GM11168 (cell line): ENCODE data around the gene VDAC2.
"Not testable (repeated sequence)": the region's sequence is repeated elsewhere in the genome, so short reads cannot be mapped to it uniquely, and the experiment has no call there.

Experiments
- in situ Hi-C: fragments of 300-500 bp; cut with MboI; formaldehyde crosslinking; loops from one replicate; pipeline ENCODE4 v1.12.0; 2022; ENCODE audit warnings: low sequenced_read_pairs; ENCODE audit not compliant: unreplicated experiment

Gene VDAC2, protein sequence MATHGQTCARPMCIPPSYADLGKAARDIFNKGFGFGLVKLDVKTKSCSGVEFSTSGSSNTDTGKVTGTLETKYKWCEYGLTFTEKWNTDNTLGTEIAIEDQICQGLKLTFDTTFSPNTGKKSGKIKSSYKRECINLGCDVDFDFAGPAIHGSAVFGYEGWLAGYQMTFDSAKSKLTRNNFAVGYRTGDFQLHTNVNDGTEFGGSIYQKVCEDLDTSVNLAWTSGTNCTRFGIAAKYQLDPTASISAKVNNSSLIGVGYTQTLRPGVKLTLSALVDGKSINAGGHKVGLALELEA

DNA sequence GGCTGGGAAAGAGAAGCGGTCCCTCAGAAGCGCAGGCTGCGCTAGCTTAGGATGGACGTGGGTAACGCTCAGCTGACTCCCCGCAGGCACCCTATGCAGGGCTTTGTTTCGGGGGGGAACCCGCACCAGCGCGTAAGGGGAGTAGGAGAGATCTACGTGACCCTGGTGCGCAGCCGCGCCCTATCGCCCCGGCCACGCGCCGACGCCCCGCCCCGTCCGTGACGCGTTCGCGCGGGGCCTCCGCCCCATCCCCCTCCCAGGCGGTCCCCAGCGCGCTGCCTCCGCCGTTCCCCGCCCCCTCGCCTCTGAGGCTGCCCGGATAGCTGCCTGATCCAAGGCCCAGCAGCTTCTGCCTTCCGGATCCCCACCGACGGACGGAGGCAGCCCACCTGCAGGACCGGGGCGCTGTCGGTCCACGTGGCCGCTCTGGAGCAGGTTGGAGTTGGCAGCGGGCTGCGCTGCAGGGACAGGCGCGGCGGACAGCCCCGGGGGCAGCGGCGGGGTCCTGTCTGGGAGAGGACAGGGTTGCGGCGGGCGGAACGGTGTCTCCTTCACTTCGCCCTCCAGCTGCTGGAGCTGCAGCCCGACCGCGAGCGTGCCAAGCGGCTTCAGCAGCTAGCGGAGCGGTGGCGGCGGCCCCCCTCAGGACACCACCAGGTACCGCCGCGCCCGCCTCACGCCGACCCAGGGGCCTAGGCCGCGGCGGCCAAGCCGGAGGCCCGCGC, at the start of gene VDAC2:
TSS of gene VDAC2 (plus strand) at position 515 of the 725 bp plus-strand sequence. CDS start 363 bp downstream, outside the sequence.
- in situ Hi-C loops: no loop called here

DNA sequence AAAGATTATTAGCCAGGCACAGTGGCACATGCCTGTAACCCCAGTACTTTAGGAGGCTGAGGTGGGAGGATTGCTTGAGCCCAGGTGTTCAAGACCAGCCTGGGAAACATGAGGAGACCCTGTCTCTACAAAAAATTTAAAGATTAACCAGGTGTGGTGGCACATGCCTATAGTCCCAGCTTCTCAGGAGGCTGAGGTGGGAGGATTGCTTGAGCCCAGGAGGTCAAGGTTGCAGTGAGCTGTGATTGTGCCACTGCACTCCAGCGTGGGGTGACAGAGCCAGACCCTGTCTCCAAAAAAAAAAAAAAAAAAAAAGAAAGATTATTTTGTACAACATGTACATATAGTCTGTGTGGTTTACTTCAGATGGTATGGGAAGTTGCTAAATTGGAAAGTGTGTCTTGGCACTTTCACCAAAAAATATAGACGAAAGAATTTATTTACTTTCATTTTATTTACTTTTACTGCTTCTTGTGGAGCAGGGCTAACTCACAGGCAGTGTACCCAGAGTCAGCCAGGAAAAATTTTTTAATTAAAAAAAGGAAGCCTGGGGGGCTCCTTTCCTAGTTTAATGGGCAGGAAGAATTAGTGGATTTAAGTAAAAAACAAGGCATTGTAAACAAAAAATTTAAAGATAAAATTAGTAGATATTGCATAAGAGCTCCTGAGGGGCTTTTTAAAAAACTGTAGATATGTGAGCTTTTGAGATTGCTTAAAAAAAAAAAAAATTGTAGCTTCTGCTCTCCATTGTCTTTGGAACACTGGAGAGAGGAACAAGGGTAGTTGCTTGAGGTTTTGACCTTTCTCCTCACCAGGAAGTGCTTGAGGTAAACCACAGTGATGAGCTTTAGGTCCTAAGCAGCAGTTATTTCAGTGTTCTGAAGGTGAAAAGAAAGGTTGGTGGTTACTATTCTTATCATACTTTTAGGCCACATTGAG, 44.6 kb upstream of the VDAC2 start:
- in situ Hi-C loops: no loop called here

DNA sequence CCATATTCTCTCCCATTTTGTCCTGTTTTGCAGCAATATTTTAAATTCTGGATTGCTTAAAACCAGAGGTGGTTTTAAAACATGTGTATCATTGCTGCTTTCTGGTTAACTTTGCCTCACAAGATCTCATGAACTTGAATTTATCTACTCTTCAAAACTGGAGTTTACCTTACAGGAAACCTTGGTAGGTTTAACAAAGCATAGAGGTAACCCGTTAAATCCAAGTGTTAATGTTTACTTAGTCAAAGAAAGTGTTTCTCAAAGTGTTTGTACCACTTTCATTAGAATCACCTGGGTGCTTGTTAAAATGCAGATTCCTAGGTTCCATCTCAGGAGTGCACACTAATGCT, 44.0 kb upstream of the VDAC2 start:
- in situ Hi-C loops: no loop called here

DNA sequence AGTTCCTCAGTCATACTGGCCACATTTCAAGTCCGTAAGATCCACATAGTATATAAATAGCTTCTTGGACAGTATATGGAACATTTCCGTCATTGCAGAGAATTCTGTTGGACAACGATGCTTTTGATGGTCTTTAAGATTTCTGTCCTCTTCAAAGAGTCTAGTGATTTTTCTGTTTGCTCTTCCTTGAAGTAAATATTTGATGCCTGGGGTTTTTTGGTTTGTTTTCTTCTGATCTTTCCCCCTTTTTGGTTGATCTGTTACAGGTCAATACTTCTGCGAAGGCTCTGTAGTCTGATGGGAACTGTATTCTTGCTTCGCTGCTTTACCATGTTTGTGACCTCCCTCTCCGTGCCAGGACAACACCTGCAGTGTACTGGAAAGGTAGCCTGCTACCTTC, 42.3 kb upstream of the VDAC2 start:
- in situ Hi-C loops: no loop called here

DNA sequence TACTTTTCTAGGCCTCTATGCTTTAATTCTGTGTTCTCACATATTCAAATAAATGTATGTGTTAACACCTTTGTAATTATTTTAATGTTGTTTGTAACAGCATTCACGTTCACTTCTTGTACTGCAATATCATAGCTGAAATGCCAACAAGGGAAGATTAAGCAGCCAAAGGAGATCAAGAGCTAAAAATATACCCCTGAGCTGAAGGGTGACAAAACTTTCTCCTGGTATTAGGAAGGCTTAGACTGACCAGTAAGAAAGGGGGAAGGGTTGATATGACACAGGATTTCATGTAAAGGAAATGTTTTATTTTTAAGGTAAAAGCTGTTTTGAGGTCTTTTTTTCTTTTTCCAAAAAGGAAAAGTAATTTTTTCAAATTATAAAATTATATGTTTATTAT, 40.4 kb upstream of the VDAC2 start:
- in situ Hi-C loops: no loop called here

DNA sequence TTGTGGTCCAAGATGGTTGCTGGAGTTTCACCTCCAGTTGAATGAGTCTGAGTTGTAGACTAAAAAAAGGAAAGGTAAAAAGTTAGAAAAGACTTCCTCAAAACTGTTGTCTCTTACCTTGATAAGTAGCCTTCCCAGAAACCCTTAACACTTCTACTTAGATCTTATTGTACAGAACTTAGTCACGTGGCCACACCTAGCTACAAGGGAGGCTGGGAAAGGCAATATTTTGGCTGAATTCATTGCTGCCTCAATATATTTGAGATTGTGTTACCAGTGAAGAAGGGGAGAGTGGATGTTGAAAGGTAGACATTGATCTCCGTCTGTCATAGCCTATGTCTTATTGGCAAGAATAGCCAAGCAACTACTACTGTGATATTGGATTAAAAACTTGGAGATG, 35.5 kb upstream of the VDAC2 start:
- in situ Hi-C loops: no loop called here

DNA sequence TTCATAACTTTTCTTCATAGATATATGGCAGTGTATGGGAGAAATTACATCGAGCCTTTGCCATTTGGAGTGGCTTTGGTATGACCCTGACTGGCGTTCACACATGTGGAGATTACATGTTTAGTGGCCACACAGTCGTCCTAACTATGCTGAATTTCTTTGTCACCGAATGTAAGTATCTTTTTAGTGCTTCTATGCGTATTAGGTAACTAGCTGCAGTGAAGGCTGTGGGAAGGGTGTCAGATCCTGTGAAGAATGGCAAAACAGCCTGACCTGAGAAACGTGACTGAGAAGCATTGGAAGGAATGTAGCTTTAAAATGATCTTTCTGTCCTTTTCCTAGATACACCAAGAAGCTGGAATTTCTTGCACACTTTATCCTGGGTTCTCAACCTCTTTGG, 34.5 kb upstream of the VDAC2 start:
- in situ Hi-C loops: no loop called here

DNA sequence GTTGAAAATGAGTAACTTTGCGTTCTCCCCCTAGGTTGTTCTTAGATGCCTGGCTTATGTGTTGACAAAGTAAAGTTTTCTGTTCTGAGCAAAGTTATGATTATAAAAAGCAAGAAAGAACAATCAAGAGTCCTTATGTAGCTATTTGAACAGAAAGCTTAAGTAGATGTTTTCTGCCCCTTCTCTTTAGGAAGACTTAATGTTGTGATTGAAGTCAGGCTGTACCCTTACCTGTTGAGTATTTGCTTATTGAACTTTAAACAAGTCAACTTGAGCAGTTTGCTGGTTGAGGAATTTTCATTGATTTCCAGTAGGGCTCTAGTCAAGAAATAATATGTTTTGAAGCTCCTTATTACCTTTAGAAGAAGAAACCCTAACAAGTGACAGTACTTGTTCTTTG, 33.9 kb upstream of the VDAC2 start:
- in situ Hi-C loops: no loop called here

DNA sequence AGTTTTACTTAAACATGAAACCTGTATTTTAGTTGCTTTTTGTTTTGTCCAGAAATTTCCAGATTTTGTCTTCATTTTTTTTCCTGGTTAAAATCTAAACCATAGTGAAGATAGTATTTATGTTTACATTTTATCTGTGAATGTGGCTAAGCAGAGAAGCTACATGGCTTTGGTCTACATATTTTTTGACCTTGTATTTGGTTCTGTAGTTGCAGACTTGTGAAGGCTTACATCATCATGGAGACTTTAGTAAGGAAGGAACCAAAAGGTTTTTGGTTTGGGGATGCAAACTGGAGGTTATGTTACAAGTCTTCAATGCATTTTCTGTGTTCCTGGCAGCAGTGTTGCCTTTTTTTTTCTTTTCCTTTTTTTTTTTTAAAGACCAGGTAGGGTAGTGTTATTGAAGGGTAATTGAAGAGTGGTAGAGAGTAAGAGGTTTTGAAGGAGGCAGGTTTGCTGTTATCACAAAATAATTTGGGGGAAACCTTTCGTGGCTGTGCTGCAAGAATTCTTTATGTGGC, 30.9 kb upstream of the VDAC2 start:
- in situ Hi-C loops: no loop called here

DNA sequence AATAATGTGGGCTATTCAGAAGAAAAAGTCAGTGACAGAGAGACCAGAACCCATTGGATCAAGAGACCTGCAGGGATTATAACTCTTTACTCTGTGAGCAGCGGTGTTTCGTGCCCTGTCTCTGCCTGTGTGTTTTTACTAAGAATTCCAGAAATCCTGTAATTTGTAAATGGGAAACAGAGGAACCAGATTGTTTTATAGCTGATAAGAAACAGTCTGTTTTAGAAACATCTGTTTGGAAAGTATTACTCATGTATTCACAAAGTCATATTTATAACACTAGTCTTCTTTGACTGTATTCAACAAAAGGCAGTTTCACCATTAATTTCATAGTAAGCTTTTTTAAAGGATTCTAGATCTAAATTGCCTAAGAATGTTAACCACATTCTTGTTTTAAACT, 30.0 kb upstream of the VDAC2 start:
- in situ Hi-C loops: no loop called here

DNA sequence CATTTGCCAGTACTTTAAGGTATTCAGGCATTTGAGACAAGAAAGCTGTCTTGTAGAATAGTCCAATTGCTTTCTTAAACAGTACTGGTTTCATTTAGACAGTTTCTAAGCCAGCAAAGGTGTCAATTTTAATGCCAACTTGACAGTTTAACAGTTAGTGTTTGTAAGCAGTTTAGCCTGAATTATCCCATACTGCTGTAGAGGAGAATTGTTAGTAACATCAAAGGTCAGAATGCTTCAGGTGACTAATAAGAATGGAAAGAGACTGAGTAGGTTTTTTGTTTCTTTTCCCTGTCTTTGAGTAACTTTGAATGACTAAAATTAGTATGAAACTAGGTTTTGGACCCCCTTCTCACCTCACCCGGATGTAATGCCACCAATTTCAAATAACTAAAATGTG, 29.5 kb upstream of the VDAC2 start:
- in situ Hi-C loops: no loop called here

DNA sequence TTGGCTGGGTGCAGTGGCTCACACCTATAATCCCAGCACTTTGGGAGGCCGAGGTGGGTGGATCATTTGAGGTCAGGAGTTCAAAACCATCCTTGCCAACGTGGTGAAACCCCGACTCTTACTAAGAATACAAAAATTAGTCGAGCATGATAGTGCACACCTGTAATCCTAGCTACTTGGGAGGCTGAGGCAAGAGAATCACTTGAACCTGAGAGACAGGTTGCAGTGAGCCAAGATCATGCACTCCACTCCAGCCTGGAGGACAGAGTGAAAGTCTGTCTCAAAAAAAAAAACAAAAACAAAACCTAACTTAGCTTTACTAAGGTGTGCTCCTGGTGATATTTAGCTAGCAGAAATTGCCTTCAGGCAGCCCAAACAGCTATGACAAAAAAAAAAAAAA, 24.3 kb upstream of the VDAC2 start:
- in situ Hi-C loops: no loop called here

DNA sequence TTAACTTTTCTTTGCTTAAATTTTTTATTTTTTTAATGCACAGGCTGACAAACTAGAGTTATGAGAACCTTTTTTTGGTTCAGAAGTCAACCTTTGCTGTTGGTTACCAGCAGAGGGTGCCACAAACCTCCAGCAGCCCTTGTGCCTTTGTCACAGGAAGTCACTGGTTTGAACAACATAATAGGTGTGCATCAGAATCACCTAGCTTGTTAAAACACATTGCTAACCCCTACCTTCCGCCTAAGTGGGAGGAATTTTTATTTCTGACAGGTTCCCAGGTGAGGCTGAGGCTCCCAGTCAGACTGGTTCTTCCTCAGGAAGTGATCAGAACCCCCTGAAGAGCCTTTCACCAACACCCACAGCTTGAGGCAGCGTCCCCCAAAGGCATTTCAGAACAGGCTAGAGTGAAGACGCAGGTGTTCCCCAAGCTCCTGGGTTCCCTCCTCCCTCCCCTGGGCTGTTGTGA, 22.6 kb upstream of the VDAC2 start:
- in situ Hi-C loops: no loop called here

DNA sequence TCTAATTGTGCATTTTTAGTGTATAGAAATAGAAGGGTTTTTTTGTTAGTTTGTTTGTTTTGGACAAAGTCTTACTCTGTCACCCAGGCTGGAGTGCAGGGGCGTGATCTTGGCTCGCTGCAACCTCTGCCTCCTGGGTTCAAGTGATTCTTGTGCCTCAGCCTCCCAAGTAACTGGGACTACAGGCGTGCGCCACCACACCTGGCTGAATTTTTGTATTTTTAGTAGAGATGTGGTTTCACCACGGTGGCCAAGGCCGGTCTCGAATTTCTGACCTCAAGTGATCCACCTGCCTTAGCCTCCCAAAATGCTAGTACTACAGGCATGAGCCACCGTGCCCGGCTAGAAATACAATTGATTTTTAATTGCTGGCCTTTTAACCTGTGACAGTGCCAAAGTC, 22.1 kb upstream of the VDAC2 start:
- in situ Hi-C loops: not testable (repeated sequence)

DNA sequence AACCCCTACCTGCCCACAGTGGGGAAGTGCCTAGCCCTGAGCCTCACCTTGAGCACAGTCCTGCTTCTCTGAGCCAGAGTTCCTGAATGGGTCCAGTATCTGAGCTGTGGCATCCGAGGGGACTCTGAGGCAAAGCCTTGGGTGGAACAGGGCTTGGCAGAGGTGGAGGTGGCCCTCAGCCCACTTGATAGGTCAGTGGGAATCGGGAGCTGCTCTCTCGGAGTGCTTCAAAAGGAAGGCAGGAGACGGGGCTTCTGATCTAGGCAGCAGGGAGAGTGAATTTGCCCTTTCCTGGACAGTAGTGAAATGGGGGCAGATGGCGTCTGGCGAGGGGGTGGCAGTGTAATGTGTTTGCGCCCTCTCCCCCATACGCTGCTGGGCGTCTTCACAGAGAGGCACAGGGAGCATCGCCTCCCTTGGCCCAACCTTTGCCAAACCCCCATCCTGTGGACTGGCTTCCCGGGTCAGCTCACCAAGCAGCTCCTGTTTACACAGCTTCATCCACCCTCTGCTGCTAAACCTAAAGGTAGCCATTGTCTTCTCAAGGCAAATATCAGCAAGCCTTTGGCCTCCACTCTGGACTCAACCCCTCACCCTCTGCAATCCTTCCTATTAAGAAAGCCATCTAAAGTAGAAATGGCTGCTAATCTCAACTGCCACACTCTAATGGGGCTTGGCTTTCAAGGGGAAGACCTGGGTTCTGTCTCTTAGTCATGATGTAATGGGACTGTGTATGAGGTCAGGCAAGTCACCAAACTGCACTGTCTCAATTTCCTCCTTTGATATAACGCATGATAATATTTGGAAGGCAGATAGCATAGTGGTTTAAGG, 21.1 kb upstream of the VDAC2 start:
- in situ Hi-C loops: no loop called here

DNA sequence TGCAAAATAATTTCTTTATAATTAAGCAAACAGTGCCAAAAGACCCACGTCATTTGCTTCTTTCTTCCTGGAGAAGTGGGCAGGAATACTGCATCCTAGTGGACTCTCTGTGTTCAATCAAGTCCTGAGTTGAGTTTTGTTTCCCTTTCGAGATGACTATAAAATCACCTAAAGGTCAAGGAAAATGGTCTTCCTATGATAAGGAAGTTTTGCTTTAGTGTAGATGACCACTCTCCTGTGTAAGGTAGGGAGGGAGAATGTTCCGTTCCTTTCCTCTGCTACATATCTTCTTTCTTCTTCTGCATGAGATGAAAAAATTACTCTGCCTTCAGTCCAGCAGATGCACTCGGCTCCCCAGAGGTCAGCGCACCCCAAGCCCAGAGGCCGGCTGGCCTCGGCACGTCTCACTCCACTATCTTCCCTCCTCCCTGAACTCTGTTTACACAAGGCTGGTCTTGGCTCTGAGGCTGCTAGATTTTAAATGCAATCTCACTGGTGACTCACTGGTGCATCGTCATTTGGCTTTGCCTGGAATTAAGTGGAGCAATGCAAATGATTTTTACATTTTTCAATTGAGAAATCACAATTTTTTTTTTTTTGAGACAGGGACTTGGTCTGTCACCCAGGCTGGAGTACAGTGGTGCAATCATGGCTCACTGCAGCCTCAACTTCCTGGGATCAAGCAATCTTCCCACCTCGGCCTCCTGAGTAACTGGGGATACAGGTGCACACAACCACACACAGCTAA, 18.6 kb upstream of the VDAC2 start:
- in situ Hi-C loops: no loop called here

DNA sequence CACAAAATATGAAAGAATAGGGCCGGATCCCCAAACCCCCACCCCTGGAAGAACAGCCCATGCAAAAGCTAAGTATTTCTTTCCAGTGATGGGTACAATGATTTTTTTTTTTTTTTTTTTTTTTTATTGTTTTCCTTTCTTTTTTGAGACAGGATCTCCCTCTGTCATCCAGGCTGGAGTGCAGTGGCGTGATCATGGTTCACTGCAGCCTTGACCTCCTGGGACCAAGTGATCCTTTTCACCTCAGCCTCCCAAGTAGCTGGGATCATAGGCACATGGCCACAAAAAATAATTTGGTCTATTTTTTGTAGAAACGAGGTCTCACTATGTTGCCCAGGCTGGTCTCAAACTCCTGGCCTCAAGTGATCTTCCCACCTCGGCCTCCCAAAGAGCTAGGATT, 16.0 kb upstream of the VDAC2 start:
- in situ Hi-C loops: not testable (repeated sequence)

DNA sequence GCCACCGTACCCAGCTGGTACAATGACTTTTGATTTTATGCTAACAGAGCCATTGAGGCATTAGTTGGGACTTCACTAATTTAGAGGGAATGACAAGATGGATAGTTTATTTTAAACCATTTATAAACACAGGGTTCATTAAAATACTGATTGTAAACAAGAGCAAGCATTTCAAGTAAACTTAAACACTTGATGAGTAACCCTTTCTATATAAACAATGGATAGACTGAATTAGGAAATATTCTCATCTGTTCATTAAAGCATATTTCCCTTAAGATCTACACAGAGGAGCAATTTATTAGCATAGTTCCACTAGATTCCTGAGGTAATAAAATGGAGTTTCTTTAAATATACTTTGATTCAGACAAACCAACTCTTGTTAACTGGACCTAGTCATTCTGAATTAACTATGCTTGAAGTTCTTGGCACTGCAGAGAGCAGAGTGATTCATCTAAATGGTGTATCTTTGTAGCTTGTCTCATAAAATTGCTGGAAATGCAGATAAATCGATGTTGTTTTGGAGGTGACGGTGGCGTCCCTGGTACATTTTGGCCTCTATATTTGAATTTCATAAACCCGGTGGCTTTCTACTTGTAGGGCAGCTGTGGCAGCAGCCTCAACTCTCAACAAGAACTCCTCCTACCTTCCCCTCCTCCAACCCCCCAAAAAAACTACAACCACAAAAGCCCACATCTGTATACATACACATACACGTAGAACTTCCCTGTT, 15.4 kb upstream of the VDAC2 start:
- in situ Hi-C loops: no loop called here

DNA sequence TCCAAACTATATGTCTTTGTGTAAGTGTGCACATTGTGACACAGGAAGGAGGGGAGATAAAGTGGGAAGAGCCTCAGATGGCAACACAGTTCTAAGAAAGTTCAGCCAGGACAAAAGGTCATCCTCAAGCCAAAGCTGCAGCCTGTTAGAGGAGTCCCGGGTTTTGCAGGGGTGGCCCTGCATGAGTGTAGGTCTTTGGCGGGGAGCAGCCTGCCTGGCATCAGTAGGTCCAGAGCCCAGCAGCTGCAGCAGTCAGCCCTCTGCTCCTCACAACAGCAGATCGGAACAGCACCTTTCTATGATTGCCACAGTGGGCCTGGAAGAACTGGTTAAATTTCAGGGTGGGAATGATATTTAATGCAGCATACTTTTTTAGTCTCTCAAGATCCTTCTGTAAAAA, 13.5 kb upstream of the VDAC2 start:
- in situ Hi-C loops: no loop called here
